ENCODE measurements around the gene ATP6V1G2.
"Not testable (repeated sequence)": the region's sequence is repeated elsewhere in the genome, so short reads cannot be mapped to it uniquely, and the experiment has no call there.

The ATP6V1G2 gene

GRCh38 chr6:31529329-31530150 is 16.9 kb downstream of the ATP6V1G2 start:
- no peak for DNase-seq (ENCODE audit: low read depth in 3 of 3)

GRCh38 chr6:31528821-31529328 is 17.5 kb downstream of the ATP6V1G2 start, which contains the start of gene MCCD1:
TSS of gene MCCD1 (plus strand) at chr6:31528962. CDS start at chr6:31529015, 53 bp downstream.
- DNase-seq (ENCODE audit: low read depth in 3 of 3) = no peak

GRCh38 chr6:31528307-31528777 is 18.1 kb downstream of the ATP6V1G2 start:
- DNase-seq (ENCODE audit: low read depth in 3 of 3) = no peak

- DNase-seq (ENCODE audit: low read depth in 3 of 3) = no peak
These were observed 20.3 kb downstream of the ATP6V1G2 start for GRCh38 chr6:31525932-31526591.

- DNase-seq (ENCODE audit: low read depth in 3 of 3) = no peak
These were observed 20.9 kb downstream of the ATP6V1G2 start for GRCh38 chr6:31525553-31525931.

- no peak for DNase-seq (ENCODE audit: low read depth in 3 of 3)
These were observed 24.6 kb downstream of the ATP6V1G2 start for GRCh38 chr6:31521835-31522234.

GRCh38 chr6:31513456-31514165 is 32.8 kb downstream of the ATP6V1G2 start:
- DNase-seq (ENCODE audit: low read depth in 3 of 3) = no peak

GRCh38 chr6:31510007-31510406 is 36.4 kb downstream of the ATP6V1G2 start:
- DNase-seq (ENCODE audit: low read depth in 3 of 3) = no peak

- DNase-seq (ENCODE audit: low read depth in 3 of 3) = not testable (repeated sequence)
These were observed 37.4 kb downstream of the ATP6V1G2 start for GRCh38 chr6:31509036-31509435.

- DNase-seq (ENCODE audit: low read depth in 3 of 3) = no peak
These were observed 43.8 kb downstream of the ATP6V1G2 start for GRCh38 chr6:31502586-31502985.

GRCh38 chr6:31499648-31500047 is 46.8 kb downstream of the ATP6V1G2 start:
- not testable (repeated sequence) for DNase-seq (ENCODE audit: low read depth in 3 of 3)

- DNase-seq (ENCODE audit: low read depth in 3 of 3) = no peak
These were observed 47.7 kb downstream of the ATP6V1G2 start for GRCh38 chr6:31498748-31499147.

GRCh38 chr6:31497531-31498476 is 48.6 kb downstream of the ATP6V1G2 start, which contains the start of gene MICB:
TSS of gene MICB (plus strand) at chr6:31498145. CDS start at chr6:31498194, 49 bp downstream.
- peak; percentile 70 to 78 (median 71) for DNase-seq (ENCODE audit: low read depth in 3 of 3)

GRCh38 chr6:31496826-31497225 is 49.6 kb downstream of the ATP6V1G2 start:
- not testable (repeated sequence) for DNase-seq (ENCODE audit: low read depth in 3 of 3)

- DNase-seq (ENCODE audit: low read depth in 3 of 3) = no peak
These were observed 50.8 kb downstream of the ATP6V1G2 start for GRCh38 chr6:31495580-31495979.
